Measurements from ENCODE around the gene MIEF1.

Gene MIEF1

GRCh38 chr22:39463277-39463676 is 38.8 kb upstream of the MIEF1 start:
- TF ChIP-seq CTBP1 (IDR thresholded peaks at IDR 0.05; ENCODE audit: borderline replicate concordance) (no peak), L3MBTL2 (conservative IDR thresholded peaks at IDR 0.05) (no peak), SUZ12 (IDR thresholded peaks at IDR 0.05) (no peak), PKNOX1 (IDR thresholded peaks at IDR 0.05) (no peak), NFRKB (IDR thresholded peaks at IDR 0.05) (no peak), FOXM1 (IDR thresholded peaks at IDR 0.05; ENCODE audit: borderline replicate concordance) (no peak), LEF1 (IDR thresholded peaks at IDR 0.05; ENCODE audit: borderline replicate concordance) (no peak), SP1 (IDR thresholded peaks at IDR 0.05) (no peak), ZNF384 (IDR thresholded peaks at IDR 0.05) (no peak), FOXA1 (IDR thresholded peaks at IDR 0.05) (no peak), BHLHE40 (IDR thresholded peaks at IDR 0.05; ENCODE audit: borderline replicate concordance) (no peak), ARNT (IDR thresholded peaks at IDR 0.05) (no peak), TARDBP (IDR thresholded peaks at IDR 0.05) (no peak), HDGF (IDR thresholded peaks at IDR 0.05; ENCODE audit: borderline replicate concordance) (no peak), FOXK2 (IDR thresholded peaks at IDR 0.05) (no peak)
- CTCF ChIA-PET = no interaction called here
- POLR2A ChIA-PET = interaction anchor here (1.1 kb wide), 1 partner anchor 144 kb away, joined by 4 read pairs; the partner anchor contains the start of gene RPL3
- DNase-seq (ENCODE audit: extremely low spot score) = no peak

GRCh38 chr22:39463931-39464390 is 38.1 kb upstream of the MIEF1 start:
- POLR2A ChIA-PET = interaction anchor here (1.1 kb wide), 1 partner anchor 144 kb away, joined by 4 read pairs; the partner anchor contains the start of gene RPL3
- CTCF ChIA-PET = interaction anchor here (0.7 kb wide), 1 partner anchor 91 kb away, joined by 5 read pairs; no protein-coding TSS in a partner anchor
- TF ChIP-seq FOXM1 (IDR thresholded peaks at IDR 0.05; ENCODE audit: borderline replicate concordance) (no peak), CTBP1 (IDR thresholded peaks at IDR 0.05; ENCODE audit: borderline replicate concordance) (no peak), FOXK2 (IDR thresholded peaks at IDR 0.05) (no peak), BHLHE40 (IDR thresholded peaks at IDR 0.05; ENCODE audit: borderline replicate concordance) (no peak), L3MBTL2 (conservative IDR thresholded peaks at IDR 0.05) (no peak), HDGF (IDR thresholded peaks at IDR 0.05; ENCODE audit: borderline replicate concordance) (no peak), NFRKB (IDR thresholded peaks at IDR 0.05) (no peak), SUZ12 (IDR thresholded peaks at IDR 0.05) (no peak), ARNT (IDR thresholded peaks at IDR 0.05) (no peak), SP1 (IDR thresholded peaks at IDR 0.05) (no peak)
- no peak for DNase-seq (ENCODE audit: extremely low spot score)

- CTCF ChIA-PET = no interaction called here
- POLR2A ChIA-PET = interaction anchor here (1.0 to 1.1 kb wide), 2 partner anchors 54 to 56 kb away, joined by 3 read pairs; partner anchors contain the start of gene ATF4
- no peak for DNase-seq (ENCODE audit: extremely low spot score)
- TF ChIP-seq TARDBP (IDR thresholded peaks at IDR 0.05) (no peak), FOXA1 (IDR thresholded peaks at IDR 0.05) (no peak), PKNOX1 (IDR thresholded peaks at IDR 0.05) (no peak), ELF4 (IDR thresholded peaks at IDR 0.05) (no peak)
Measured at GRCh38 chr22:39466228-39467006, 35.7 kb upstream of the MIEF1 start.

- DNase-seq (ENCODE audit: extremely low spot score) = no peak
- TF ChIP-seq CTBP1 (IDR thresholded peaks at IDR 0.05; ENCODE audit: borderline replicate concordance) (no peak), FOXM1 (IDR thresholded peaks at IDR 0.05; ENCODE audit: borderline replicate concordance) (no peak), TARDBP (IDR thresholded peaks at IDR 0.05) (no peak), BHLHE40 (IDR thresholded peaks at IDR 0.05; ENCODE audit: borderline replicate concordance) (no peak)
- ChIA-PET POLR2A (interaction anchor here (0.6 to 1.1 kb wide), 4 partner anchors 11 to 97 kb away, joined by 3 to 4 read pairs (median 3); partner anchors contain the start of gene ATF4), CTCF (interaction anchor here (0.7 to 1.0 kb wide), 2 partner anchors 9 to 62 kb away, joined by 3 read pairs; no protein-coding TSS in a partner anchor)
Measured at GRCh38 chr22:39467390-39467895, 34.6 kb upstream of the MIEF1 start.

GRCh38 chr22:39468487-39469325 is 33.4 kb upstream of the MIEF1 start:
- no peak for TF ChIP-seq CTBP1 (IDR thresholded peaks at IDR 0.05; ENCODE audit: borderline replicate concordance)
- no peak for TF ChIP-seq ARNT (IDR thresholded peaks at IDR 0.05)
- no peak for TF ChIP-seq FOXM1 (IDR thresholded peaks at IDR 0.05; ENCODE audit: borderline replicate concordance)
- no peak for TF ChIP-seq HDGF (IDR thresholded peaks at IDR 0.05; ENCODE audit: borderline replicate concordance)
- no peak for TF ChIP-seq PKNOX1 (IDR thresholded peaks at IDR 0.05)
- TF ChIP-seq FOXK2 (IDR thresholded peaks at IDR 0.05) = no peak
- TF ChIP-seq SUZ12 (IDR thresholded peaks at IDR 0.05) = no peak
- TF ChIP-seq BHLHE40 (IDR thresholded peaks at IDR 0.05; ENCODE audit: borderline replicate concordance) = no peak
- no peak for TF ChIP-seq SP1 (IDR thresholded peaks at IDR 0.05)
- TF ChIP-seq NFRKB (IDR thresholded peaks at IDR 0.05) = no peak
- TF ChIP-seq LEF1 (IDR thresholded peaks at IDR 0.05; ENCODE audit: borderline replicate concordance) = no peak
- no peak for TF ChIP-seq ELF4 (IDR thresholded peaks at IDR 0.05)
- TF ChIP-seq L3MBTL2 (conservative IDR thresholded peaks at IDR 0.05) = no peak
- no peak for TF ChIP-seq ZNF384 (IDR thresholded peaks at IDR 0.05)
- no peak for TF ChIP-seq TARDBP (IDR thresholded peaks at IDR 0.05)
- TF ChIP-seq FOXA1 (IDR thresholded peaks at IDR 0.05) = no peak
- DNase-seq (ENCODE audit: extremely low spot score) = no peak
- CTCF ChIA-PET = no interaction called here
- POLR2A ChIA-PET = interaction anchor here (0.6 kb wide), 1 partner anchor 14 kb away, joined by 3 read pairs; no protein-coding TSS in a partner anchor
